HG03442 (cell line): ENCODE results near the gene AQP12A.

Source experiments
- ATAC-seq: cut with Tn5 transposase; IDR thresholded peaks from one replicate; pipeline ENCODE4 v1.9.1; 2021; ENCODE audit warnings: mild to moderate bottlenecking, moderate library complexity; ENCODE audit not compliant: unreplicated experiment

The AQP12A gene

DNA sequence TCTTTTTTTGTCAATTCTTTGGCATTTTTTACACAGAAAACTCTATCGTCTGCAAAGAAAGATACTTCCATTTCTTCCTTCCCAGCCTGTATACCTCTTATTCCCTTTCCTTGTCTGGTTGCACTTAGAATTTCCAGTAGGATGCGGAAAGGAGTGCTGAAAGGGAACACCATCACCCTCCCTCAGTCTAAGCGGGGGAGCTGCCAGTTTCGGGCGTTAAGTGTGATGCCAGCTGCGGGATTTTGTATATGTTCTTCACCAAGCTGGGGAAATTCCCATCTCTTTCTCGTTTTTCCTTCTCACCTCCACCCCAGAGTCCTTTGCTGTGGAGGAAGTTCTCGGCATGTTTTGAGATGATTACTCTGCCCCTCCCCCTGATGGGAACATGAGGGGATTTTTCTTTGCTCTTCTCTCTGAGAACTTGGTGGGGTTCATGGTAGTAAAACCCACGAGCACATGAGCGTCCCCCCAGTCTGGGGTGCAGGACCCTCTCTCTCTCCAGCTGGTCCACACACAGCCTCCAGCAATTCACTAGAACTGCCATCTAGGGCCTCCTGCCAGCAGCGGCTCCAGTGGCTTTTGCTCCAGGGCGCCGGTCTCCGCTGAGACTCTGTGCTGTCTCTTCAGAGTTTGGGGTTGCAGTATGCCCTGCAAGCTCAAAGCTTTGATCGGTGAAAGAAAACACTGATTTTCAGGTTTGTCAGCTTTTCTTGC lies 15.5 kb downstream of the AQP12A start:
- ATAC-seq, result no peak

DNA sequence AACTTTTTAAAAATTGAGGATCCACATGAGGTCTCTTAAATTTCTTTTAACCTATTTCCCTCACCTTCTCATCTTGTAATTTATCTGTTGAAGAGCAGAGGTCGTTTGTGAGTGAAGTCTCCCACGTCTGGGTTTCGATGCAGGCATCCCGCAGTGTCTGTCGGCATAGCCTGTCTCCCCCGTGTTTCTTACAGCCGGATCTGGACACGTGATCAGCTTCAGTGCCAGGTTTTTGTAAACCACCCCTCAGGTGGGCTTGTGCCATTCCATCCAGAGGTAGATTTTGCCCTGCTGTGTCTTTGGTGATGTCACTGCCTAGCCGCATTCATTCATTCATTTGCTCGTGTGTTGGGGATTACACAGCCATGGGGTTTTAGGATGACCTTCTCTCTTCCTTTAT lies 16.2 kb downstream of the AQP12A start:
- no peak for ATAC-seq

DNA sequence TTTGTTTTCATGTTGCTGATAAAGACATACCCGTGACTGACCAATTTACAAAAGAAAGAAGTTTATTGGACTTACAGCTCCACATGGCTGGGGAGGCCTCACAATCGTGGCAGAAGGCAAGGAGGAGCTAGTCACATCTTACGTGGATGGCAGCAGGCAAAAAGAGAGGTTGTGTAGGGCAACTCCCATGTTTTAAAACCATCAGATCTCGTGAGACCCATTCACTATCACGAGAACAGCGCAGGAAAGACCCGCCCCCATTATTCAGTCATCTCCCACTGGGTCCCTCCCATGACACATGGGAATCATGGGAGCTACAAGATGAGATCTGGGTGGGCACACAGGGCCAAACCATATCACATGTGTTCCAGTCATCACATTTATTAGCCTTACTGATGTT lies 16.8 kb downstream of the AQP12A start:
- ATAC-seq, result no peak

DNA sequence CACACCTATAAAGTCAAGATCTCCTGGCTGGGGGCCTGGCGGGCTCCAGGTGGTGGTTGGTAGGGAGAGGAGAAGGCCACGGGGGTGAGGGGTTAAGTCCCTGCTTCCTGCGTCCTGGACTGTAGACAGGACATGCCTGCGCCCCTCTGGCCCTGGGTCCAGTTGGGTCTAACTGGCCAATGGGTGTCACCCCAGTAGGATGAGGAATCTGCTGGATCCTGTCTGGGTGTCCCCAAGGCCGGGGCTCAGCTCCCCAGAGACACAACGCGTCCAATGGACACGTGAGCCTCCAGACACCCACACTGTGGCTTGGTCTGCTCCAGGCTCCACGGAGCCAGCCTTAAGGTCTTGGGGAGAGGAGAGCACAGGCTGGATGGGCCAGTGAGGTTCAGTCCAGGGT lies 19.6 kb downstream of the AQP12A start:
- no peak for ATAC-seq

DNA sequence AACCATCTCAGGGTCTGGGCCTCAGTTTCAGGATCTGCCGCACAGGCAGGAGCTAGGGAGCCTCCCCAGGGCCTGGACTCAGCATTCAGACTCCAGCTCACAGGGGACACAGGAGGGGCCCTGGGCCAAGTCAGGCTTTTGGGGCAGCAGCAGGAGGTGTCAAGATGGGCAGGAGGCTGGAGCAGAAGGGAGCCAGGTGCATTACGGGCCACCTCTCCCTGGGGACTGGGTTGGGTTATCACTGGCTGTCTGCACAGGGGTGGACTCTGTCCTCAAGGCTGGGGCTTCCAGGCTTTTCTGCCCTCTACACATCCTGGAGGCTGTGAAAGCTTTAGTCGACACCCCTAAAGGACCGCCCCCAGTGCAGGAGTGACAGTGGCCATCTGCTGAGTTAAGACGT lies 20.0 kb downstream of the AQP12A start:
- ATAC-seq, result no peak

DNA sequence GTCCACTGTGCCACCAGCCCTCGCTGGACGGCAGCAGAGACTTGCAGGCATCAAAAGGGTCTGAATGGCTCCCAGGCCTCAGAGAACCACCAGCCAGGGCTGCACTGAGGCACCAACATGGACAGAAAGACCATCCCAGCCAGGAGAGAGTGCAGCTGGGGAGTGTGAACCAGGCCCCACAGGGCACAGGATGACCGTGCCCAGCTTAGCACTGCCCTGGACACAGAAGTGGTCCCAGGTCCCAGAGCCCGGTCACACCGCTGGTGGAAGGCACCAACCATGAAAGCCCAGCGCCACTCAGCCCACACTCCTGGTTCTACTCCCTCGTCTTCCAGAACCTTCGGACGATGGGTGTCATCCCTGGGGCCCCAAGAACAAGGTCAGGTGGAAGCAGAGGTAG lies 20.5 kb downstream of the AQP12A start:
- no peak for ATAC-seq

DNA sequence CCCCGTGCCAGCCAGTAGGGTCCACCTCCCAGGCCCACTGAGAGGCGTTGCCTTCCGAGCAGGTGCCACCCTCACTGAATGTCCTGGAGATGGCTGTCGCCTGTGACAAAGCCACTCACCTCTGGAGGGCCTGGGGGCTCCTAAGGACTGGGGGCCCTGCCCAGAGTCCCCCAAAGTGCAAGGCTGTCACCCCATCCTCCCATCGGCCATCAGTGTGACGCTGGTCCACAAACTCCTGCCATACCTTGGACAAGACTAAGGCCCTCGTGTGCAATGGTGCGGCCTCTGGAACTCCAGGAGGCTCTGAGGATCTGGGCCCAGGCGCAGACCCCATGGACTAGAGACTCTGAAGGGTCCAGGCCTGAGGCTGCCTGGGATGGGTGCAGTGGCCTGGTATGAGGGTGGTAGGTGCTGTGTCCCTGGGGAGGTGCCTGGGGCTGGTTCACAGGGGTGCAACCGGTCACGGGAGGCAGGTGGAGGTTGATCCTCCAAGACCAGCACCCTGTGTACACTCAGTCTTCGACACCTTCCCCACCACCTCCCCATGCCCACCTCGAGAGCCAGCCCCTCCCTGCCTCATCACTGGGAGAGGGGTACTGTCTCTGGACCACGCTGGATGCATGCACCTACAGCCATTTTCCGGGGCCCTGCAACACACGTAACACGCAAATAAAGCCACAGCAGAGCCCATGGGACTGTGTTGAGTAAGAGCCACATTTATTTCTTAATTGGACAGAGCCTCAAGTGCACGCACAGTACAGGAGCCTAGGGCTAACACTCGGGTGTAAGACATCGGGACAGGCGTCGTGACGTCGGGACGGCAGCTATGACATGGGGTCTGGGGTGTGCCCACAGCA lies 21.6 kb downstream of the AQP12A start:
- no peak for ATAC-seq

DNA sequence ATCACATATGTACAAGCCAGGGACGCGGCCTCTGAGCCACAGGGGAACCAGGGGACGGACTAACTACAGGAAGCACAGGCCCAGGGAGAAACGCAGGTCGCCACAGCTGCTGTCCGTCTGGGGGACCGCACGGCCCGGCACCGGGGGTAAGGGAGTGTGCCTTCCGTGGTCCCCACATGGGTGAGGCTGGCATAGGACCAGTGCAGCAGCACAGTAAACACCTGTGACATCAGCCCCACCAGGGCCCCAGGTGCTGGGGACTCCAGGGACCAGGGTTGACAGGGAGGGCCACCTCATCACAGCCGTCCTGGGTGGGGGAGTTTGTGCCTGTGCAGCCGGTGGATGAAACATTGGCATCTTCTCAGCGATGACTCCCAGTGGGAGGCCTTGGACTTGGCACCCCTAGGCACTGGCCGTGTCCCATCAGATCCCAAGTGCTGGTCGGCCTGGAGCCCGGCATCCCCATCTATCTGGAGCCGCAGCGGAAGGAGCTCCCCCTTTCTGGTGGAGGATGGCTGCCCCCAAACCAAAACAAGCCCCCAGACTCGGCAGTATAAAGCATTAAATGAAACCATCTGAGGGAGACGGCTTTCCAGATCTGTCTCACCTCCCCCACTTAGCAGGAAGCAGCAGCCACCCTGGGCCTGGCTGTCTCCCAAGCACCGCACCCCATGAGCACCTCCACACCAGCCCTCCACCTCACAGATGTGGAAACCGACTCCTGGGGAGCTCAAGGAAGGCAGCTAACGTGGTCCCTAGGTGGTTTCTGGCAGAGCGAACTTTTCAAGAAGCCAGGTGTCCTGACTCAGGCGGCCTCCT lies 22.5 kb downstream of the AQP12A start:
- no peak for ATAC-seq

DNA sequence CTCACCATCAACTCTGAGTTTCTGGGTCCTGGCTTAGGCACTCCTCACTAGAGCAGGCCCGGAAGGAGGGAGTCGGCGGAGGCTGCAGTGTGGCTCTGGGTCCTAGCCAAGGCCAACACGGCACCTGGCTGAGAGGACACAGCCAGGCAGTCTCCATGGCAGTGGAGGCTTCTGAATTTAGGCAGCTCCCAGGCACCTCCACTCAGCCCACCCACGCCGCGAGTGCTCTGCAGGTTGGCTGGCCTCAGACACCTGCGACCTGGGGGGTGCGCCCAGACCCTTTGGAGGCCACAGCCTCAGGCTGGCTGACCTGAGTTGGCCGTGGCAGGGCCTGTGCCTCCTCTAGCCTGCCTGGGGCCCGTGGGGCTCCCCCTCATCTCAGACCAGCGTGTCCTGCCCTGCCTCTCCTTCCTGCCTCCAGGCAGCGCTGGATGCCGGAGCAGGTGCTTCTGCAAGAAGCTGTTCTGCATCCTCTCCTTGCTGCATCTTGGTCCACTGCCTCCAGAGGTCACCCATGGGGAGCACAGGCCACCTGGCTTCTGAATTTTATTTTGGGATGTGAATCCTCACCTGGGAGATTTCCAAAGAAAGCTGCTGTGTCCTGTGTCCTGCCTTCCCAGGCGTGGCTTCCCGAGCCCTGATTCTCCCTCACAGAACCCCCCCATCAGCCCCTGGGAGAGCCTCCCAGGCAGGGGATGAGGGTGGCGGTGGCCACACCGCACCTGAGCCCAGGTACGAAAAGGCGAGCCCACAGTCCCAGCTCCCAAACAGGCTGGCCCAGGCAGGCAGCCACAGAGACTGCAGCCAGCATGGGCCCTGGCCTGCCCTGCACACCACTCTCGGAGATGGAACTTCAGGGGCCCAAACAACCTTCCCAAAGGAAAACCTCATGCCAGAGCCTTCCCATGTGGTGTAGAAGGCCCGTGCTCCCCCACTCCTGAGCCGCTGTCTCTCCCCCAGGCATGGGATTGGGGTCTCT lies 23.4 kb downstream of the AQP12A start:
- no peak for ATAC-seq

DNA sequence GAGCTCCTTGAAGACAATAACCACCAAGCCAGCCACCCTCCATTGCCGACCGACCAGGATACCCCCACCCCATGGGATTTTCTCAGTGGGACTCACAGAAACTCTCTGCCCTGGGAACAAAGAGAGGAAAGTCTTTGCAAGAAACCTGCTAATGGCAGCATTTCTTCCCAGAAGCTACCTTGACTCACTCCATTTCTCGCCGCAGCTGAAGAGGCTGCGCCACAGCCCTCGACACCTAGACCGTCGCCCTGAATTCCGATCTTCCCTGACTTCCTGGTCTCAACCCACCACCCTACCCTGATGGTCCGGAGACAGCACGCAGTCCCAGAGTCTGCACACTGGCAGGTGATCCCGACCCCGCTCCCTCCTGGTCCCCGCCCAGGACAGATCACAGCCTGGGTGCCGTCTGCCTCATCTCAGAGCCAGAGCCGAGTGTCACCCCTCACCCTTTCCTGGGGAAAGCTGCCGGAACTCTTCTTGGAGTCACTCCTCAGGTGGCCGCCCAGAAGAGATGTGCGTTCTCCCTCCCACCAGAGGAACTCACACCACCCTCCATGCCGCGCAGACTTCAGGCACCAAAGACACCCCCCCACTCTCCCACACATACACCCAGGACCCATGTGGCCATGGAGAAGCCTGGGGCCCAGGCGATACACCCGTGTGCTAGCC lies 24.6 kb downstream of the AQP12A start:
- ATAC-seq, result no peak

DNA sequence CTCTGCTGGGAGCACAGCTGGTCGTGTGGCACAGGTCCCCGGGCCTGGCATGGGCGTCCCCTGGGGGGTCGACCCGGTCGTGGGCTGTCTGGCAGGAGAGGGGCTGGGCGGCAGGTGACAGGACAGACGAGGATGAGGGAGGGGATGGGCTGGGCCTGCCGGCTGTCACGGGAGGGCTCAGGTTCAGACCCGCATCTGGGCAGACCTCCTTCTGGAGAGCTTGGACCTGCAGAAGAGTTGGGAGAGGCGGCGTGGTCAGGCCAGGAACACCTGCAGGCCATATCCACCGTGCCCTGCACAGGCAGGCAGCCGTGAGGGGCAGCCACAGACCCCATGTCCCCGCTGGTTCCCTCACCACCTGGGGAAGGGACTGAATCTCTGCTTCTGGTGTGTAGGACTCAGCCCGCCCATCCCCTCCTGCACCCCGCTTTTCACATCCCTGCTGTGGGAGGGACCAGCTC lies 25.5 kb downstream of the AQP12A start:
- no peak for ATAC-seq

DNA sequence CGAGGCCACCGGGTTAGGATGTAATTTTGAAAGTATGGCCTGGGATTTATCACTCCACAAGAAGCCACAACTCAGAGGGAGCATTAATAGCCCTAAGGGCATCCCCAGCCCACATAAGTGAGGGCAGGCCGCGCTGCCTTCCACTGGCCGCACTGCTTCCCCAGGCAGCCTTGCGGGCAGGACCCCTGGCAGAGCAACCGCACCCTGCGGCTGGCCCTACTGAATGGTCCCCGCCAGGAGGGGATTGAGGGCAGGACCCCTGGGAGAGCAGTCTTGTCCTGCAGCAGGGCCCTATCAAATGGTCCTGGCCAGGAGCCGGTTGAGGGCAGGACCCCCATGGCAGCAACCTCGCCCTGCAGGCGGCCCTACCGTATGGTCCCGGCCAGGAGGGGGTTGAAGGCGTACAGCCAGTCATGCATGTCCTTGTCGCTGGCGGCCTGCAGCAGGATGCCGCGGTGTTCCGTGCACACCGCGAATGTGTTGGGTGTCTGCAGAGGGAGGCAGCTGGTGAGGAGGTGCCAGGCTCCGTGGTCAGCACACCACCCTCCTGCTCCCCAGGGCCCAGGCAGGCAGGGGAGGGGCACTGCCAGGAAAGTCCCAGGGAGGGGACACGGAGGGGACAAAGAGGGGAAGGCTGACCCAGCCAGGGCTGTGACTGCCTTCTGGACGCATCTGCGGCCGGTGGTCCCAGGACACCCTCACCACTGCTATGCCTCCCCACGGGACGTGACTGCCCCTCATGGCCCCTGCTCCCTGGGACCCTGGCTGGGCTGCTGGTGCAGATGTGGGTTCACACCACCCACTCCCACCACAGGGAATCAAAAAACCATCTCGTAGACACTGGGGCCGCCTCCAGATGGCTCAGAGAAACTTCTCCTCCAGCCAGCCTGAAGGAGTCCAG lies 26.3 kb downstream of the AQP12A start:
- ATAC-seq, result no peak

DNA sequence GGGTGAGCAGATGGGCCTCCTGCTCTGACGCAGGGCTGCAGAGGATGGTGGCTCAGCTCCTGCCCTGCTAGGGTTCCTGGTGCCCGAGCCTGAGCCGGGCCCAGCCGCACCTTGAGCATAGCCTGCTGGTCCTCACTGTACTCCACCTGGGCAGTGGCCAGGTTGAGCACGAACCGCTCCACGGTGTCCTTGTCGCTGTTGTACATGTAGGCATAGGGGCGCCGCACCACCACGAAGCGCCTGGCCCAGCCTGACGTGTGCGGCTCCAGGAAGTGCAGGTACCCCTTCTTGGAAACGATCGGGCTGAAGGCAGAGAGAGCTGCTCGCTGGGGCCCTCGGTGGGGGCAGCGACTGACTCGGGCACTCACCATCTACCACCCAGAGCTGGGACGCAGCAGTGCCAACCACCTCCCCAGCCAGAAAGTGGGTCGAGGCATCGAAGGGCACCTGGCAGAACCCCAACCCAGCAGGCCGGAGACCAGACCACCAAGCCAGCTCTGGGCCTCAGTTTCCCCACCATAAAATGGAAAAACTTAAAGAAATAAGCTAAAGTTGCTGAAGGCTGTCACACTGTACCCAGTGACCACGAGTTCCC lies 27.3 kb downstream of the AQP12A start:
- ATAC-seq, result no peak

DNA sequence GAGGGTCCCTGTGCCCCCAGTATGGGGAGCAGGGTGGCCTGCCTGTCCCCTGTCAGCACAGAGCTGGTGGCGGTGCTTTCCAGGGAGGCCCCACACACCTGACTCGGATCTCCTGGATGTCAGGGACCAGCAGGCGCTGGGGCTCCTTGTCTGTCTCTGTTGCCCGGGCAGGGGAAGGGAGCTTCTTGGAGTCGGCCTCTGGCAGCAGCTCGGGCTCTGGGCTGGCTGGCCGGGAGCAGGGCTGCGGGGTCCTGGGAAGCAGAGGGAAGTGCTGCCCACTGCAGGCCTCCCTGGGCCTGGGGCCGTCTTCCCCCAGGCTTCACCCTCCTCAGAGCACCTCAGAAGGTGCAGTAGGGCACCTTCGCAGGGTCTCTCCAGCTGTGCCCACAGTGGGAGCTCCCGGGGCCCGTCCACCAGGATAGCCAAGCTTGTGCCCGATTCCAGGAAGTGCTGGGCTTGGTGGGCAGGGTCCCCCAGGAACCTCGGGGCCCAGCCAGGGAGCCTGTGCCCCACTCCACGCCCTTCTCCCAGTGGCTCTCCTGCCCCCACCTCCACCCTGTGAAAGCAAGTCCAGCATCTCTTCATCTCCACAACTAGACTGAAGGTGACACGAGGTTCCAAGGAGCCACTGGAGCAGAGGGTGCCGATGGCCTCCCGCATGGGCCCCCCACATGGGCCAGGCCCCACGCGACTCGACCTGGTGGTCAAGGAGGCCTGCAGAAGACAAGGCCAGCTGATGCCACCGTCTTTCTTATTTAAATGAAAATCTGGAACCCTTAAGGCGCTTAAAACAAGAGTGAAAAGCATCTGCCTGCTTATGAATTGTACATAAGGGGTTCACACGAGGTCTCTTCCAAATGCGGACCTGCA lies 28.2 kb downstream of the AQP12A start:
- ATAC-seq, result no peak

DNA sequence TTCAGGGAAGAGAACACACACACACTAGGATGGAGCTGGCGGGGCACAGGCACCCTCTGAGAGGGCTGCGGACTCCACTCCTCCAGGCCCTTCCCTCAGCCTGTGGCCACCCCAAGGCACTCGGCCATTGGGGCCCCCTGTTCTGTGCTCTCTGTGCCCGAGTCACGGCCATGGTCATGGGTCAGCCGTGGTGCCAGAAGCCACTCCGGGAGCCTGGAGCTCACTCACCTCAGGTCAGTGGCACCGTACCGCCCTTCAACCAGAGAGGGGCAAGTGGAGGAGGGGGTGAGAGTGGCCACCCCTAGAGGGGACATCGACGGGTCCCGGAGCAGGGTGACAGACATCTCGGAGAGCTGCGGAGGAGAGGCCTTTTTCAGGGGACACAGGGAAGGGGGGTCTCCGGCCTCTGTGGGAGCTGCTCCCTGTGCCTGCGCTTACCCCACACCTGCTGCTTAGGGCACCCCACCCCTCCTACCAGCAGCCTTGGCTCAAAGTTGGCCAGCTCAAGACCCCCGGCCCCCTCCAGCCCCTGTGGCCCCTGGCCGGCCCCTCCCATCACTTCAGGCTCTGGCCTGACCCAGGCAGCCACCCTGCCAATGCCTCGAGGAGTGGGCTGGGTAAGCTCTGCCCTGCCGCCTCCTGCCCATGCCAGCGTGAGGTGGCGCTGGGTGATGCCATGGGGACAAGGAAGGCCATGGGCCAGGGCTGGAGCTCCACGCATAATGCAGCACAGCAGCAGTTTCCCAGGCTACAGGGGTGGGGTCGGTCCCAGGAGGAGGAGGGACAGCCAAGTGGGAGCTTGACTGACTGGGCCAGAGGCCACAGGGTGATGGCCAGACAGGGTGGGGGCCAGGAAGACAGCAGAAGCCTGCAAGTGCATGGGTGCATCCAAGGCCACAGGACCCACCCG lies 29.3 kb downstream of the AQP12A start:
- ATAC-seq, result no peak

DNA sequence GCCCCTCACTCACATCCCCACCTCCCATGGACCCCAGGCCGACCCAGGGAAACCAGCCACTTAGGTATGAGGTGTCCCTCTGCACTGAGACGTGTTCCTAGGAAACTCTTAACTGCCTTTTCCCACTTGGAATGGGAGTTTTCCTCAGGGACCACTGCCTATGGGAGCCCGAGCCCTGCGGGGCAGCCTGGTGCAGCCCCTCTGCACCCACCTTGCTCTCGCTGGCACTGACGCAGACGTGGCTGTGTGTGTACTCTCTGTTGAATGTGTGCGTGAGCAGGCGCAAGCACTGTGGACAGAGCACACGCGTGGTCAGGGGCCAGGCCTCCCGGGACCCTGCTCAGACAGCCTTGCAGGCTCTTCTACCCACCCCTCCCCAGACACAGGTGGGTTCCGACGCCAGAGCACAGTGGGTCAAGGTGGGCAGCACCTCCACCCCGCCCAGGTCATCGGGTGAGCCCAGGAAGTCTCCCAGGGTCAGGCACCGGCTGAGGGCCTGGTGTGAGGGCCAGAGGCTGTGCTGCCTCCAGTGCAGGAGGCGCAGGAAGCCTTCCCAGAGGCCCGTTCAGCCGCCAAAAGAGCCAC lies 30.0 kb downstream of the AQP12A start:
- no peak for ATAC-seq
